ENCODE data around the gene TMEM88. TPM values are rescaled to one million over a fixed set of nuclear protein-coding genes. Genes with fewer than 3 reads are reported as not detected.

TMEM88 gene
- total and polyA plus RNA-seq, 2 donors (not counting 3 experiments of a cell fraction or from before 2014, with no cell fraction given), result 53.4 to 165 TPM

DNA sequence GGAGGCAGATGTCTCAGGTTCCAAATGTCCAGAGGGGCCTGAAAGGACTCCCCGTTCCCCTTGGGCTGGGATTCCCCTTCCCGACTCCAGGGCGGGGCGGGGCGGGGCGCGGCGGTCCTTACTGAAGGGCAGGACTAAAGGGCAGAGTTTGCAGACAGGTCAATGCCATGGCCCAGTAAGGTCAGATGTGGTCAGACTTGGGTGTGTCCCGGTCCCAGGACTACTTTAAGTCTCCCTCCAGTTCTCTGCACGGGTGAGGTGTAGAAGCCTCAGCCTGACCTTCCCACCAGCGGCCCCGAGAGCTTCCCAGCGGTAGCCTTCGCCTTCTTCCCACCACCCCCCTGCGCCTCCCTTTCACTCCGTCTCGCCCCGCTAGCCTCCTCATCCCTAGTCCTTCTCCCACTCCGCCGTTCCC lies 20.3 kb upstream of the TMEM88 start:
- FAIRE-seq (no peak), DNase-seq (ENCODE audit: low read depth, low spot score) (no peak)
- ChIA-PET POLR2A (interaction anchor here (1.6 kb wide), 1 partner anchor 10 kb away, joined by 6 read pairs; no protein-coding TSS in a partner anchor), CTCF (interaction anchor here (0.8 to 5.8 kb wide), 20 partner anchors 9 to 226 kb away, joined by 3 to 32 read pairs (median 4); partner anchors contain the start of genes CHD3, CYB5D1, NAA38 and TMEM88)
- Histone ChIP-seq H3K36me3 (ENCODE audit: control insufficient read depth in 2 of 2, extremely low read depth in 1 of 2, insufficient read depth in 2 of 2, low read length in 2 of 2) (no peaks in the 10 kb centered on the region), H2AFZ (ENCODE audit: low read depth, low read length) (peak overlapping the region; percentile 68), H3K27me3 (ENCODE audit: control insufficient read depth in 2 of 2, insufficient read depth in 2 of 2, low read length in 2 of 2) (peaks cover 0 to 3% of the 10 kb centered on the region in 2 experiments), H4K20me1 (replicated peaks; ENCODE audit: control insufficient read depth, extremely low read depth, insufficient read depth, low read length) (no peaks in the 10 kb centered on the region), H3K4me1 (ENCODE audit: control insufficient read depth, extremely low read depth, insufficient read depth, low read length) (peaks cover 32% of the 10 kb centered on the region), H3K4me3 (replicated peaks in 1 of 3; ENCODE audit: insufficient read depth in 1 of 3, low read depth in 1 of 3, low read length in 3 of 3) (peak overlapping the region; percentile 34 to 64 (median 61)), H3K79me2 (ENCODE audit: control insufficient read depth, insufficient read depth, low read length) (no peaks in the 10 kb centered on the region), H3K9me1 (replicated peaks; ENCODE audit: control insufficient read depth, extremely low read depth, insufficient read depth, low read length) (no peaks in the 10 kb centered on the region), H3K27ac (ENCODE audit: insufficient read depth, low read depth, low read length) (peak overlapping the region; percentile 94), H3K9me3 (replicated peaks; ENCODE audit: control insufficient read depth, insufficient read depth, low read length) (no peaks in the 10 kb centered on the region), H3K4me2 (ENCODE audit: insufficient read depth, low read length) (peak overlapping the region; percentile 79), H3K9ac (replicated peaks; ENCODE audit: extremely low read depth, insufficient read depth, low read length) (peak overlapping the region; percentile 96)
- no TSS peak for BruUV-seq (replicated peaks)
- dilution Hi-C loops (cut with MboI; ENCODE audit: extremely low pct_ligation_motif_present, low sequenced_read_pairs) (no loop called here), intact Hi-C loops (cut with micrococcal nuclease) (loop anchor here (1.0 kb wide), 2 partner anchors 17 to 53 kb away; no protein-coding TSS in a partner anchor)
- no peak for TF ChIP-seq FOS (IDR thresholded peaks at IDR 0.05; ENCODE audit: borderline replicate concordance, insufficient read depth, low read length)
- no peak for TF ChIP-seq EZH2 (IDR thresholded peaks at IDR 0.05; ENCODE audit: borderline replicate concordance, low read depth, low read length, severe bottlenecking)
- no peak for TF ChIP-seq POLR2AphosphoS5 (IDR thresholded peaks at IDR 0.05; ENCODE audit: insufficient read depth, low read depth, low read length)
- no peak for TF ChIP-seq JUN (IDR thresholded peaks at IDR 0.05; ENCODE audit: borderline replicate concordance, insufficient read depth, insufficient read length, low read depth)
- TF ChIP-seq, protein P1, sequence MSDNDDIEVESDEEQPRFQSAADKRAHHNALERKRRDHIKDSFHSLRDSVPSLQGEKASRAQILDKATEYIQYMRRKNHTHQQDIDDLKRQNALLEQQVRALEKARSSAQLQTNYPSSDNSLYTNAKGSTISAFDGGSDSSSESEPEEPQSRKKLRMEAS (IDR thresholded peaks at IDR 0.05; ENCODE audit: insufficient read depth, insufficient read length), result no peak
- no peak for TF ChIP-seq MYC (IDR thresholded peaks at IDR 0.05; ENCODE audit: low read depth, low read length)
- no peak for TF ChIP-seq GATA2 (IDR thresholded peaks at IDR 0.05; ENCODE audit: insufficient read depth, insufficient read length, low read depth, low read length)
- TF ChIP-seq, protein P2, sequence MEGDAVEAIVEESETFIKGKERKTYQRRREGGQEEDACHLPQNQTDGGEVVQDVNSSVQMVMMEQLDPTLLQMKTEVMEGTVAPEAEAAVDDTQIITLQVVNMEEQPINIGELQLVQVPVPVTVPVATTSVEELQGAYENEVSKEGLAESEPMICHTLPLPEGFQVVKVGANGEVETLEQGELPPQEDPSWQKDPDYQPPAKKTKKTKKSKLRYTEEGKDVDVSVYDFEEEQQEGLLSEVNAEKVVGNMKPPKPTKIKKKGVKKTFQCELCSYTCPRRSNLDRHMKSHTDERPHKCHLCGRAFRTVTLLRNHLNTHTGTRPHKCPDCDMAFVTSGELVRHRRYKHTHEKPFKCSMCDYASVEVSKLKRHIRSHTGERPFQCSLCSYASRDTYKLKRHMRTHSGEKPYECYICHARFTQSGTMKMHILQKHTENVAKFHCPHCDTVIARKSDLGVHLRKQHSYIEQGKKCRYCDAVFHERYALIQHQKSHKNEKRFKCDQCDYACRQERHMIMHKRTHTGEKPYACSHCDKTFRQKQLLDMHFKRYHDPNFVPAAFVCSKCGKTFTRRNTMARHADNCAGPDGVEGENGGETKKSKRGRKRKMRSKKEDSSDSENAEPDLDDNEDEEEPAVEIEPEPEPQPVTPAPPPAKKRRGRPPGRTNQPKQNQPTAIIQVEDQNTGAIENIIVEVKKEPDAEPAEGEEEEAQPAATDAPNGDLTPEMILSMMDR (IDR thresholded peaks at IDR 0.05; ENCODE audit: extremely low read depth in 1 of 2, insufficient read depth in 1 of 2, low read depth in 1 of 2, low read length in 2 of 2), result no peak
- TF ChIP-seq POLR2A (IDR thresholded peaks at IDR 0.05; ENCODE audit: low read depth, low read length), result no peak

Data from endothelial cell of umbilical vein (primary cell).